Activated CD8-positive, alpha-beta T cell treated with anti-CD3 and anti-CD28 coated beads for 36 hours (primary cell): ENCODE measurements around the gene PBX2. TPM values are rescaled to one million over a fixed set of nuclear protein-coding genes. Genes with fewer than 3 reads are reported as not detected.
"Not testable (repeated sequence)": the region's sequence is repeated elsewhere in the genome, so short reads cannot be mapped to it uniquely, and the experiment has no call there.

Source experiments
- ATAC-seq: fragments of 200-7000 bp; cut with Tn5 transposase; one replicate; pipeline ENCODE4 v1.10.0; 2021; ENCODE audit warnings: mild to moderate bottlenecking, moderate library complexity
- CTCF ChIA-PET: fragments of 350-600 bp; sonication (Branson Sonifier 250); formaldehyde crosslinking; loops from one replicate; lab custom pipeline; 2021; ENCODE audit warnings: antibody characterized with exemption; lab: Charles Lee
- POLR2A ChIA-PET: fragments of 350-600 bp; sonication (Branson Sonifier 250); formaldehyde crosslinking; loops from one replicate; lab custom pipeline; 2021; ENCODE audit warnings: antibody characterized with exemption; lab: Charles Lee
- DNase-seq: peaks from one replicate; pipeline ENCODE4 v3.0.0-alpha.2; 2020
- H3K27ac Mint-ChIP-seq: one replicate; pipeline ENCODE4 v1.8.0; 2021; ENCODE audit warnings: mild to moderate bottlenecking, mixed read lengths
- H3K27me3 Mint-ChIP-seq: one replicate; pipeline ENCODE4 v1.8.0; 2021; ENCODE audit warnings: mixed read lengths
- H3K36me3 Mint-ChIP-seq: one replicate; pipeline ENCODE4 v1.8.0; 2021; ENCODE audit warnings: low read depth, mixed read lengths
- H3K4me1 Mint-ChIP-seq: one replicate; pipeline ENCODE4 v1.8.0; 2021; ENCODE audit warnings: low read depth, mixed read lengths
- H3K4me3 Mint-ChIP-seq: one replicate; pipeline ENCODE4 v1.8.0; 2021; ENCODE audit warnings: mild to moderate bottlenecking, moderate library complexity, mixed read lengths
- H3K9me3 Mint-ChIP-seq: one replicate; pipeline ENCODE4 v1.8.0; 2021; ENCODE audit warnings: mixed read lengths
- CTCF ChIP-seq: fragments of 200-600 bp; IDR thresholded peaks from one replicate; pipeline ENCODE4 v1.8.0; 2022; ENCODE audit warnings: antibody characterized with exemption, mild to moderate bottlenecking
- intact Hi-C: fragments of 100-400 bp; cut with micrococcal nuclease; formaldehyde crosslinking; loops from one replicate; pipeline ENCODE4 v1.10.0; 2022
- total RNA-seq, 2 experiments: library from RNA; stranded (reverse); gene quantifications; one replicate each; pipeline ENCODE4 v1.2.3, GENCODE V29; 2021

PBX2 gene
- total RNA-seq, 2 experiments from 2014 or later = 59.6 to 64.2 TPM

GRCh38 chr6:32194825-32195651 is 5.0 kb upstream of the PBX2 start:
- peak overlapping the region; percentile 94 for H3K4me3 Mint-ChIP-seq
- peaks cover 7% of the 10 kb centered on the region for H3K36me3 Mint-ChIP-seq
- ATAC-seq = no peak
- H3K4me1 Mint-ChIP-seq = peaks cover 22% of the 10 kb centered on the region
- peak; percentile 68 for TF ChIP-seq CTCF
- H3K27ac Mint-ChIP-seq = peak overlapping the region; percentile 99
- intact Hi-C loops = loop anchor here (2.0 kb wide), 2 partner anchors 16 to 64 kb away; partner anchors contain the start of genes FKBPL and RNF5
- no peaks in the 10 kb centered on the region for H3K27me3 Mint-ChIP-seq
- DNase-seq = peak; percentile 59
- POLR2A ChIA-PET = interaction anchor here (1.0 to 2.0 kb wide), 5 partner anchors 8 to 65 kb away, joined by 3 to 13 read pairs (median 4); partner anchors contain the start of genes AGPAT1, FKBPL and RNF5
- CTCF ChIA-PET = interaction anchor here (0.8 to 4.4 kb wide), 10 partner anchors 16 to 77 kb away, joined by 3 to 32 read pairs (median 4); partner anchors contain the start of genes AGPAT1, ATF6B and FKBPL
- no peaks in the 10 kb centered on the region for H3K9me3 Mint-ChIP-seq

GRCh38 chr6:32194388-32194787 is 4.4 kb upstream of the PBX2 start:
- Mint-ChIP-seq H3K36me3 (peaks cover 8% of the 10 kb centered on the region), H3K4me3 (peak overlapping the region; percentile 94), H3K27me3 (no peaks in the 10 kb centered on the region), H3K4me1 (peaks cover 22% of the 10 kb centered on the region), H3K9me3 (no peaks in the 10 kb centered on the region), H3K27ac (peak overlapping the region; percentile 99)
- ChIA-PET POLR2A (interaction anchor here (1.6 to 2.0 kb wide), 2 partner anchors 17 to 22 kb away, joined by 4 to 13 read pairs; partner anchors contain the start of genes AGPAT1 and RNF5), CTCF (interaction anchor here (1.5 to 4.4 kb wide), 2 partner anchors 65 to 77 kb away, joined by 10 to 32 read pairs; partner anchors contain the start of genes ATF6B and FKBPL)
- TF ChIP-seq CTCF = no peak
- ATAC-seq = no peak
- DNase-seq = no peak
- intact Hi-C loops = loop anchor here (2.0 kb wide), 2 partner anchors 16 to 64 kb away; partner anchors contain the start of genes FKBPL and RNF5

DNA sequence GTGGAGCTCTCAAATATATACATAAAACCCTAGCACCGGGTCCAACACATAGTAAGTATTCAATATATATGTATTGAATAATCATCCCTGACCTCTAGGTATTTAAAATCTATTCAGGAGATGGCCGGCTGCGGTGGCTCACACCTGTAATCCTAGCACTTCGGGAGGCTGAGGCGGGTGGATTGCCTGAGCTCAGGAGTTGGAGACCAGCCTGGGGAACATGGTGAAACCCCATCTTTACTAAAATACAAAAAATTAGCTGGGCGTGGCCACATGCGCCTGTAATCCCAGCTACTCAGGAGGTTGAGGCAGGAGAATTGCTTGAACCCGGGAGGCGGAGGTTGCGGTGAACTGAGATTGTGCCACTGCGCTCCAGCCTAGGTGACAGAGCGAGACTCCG is 3.1 kb upstream of the PBX2 start:
- DNase-seq, intact Hi-C loops, ATAC-seq, H3K9me3 Mint-ChIP-seq, H3K27me3 Mint-ChIP-seq: not testable (repeated sequence)
- ChIA-PET POLR2A (interaction anchor here (1.0 to 7.2 kb wide), 4 partner anchors 14 to 645 kb away, joined by 3 to 72 read pairs (median 3); partner anchors contain the start of genes AGPAT1, ATF6B, RNF5 and TAP2), CTCF (interaction anchor here (0.8 to 4.4 kb wide), 4 partner anchors 14 to 760 kb away, joined by 3 to 32 read pairs (median 3); partner anchors contain the start of gene HLA-DMA)
- Mint-ChIP-seq H3K4me3 (peak overlapping the region; percentile 97), H3K27ac (peak overlapping the region; percentile 99), H3K4me1 (peaks cover 33% of the 10 kb centered on the region), H3K36me3 (peaks cover 21% of the 10 kb centered on the region)

- Mint-ChIP-seq H3K27me3 (no peaks in the 10 kb centered on the region), H3K4me3 (peak within 1 kb of the TSS; percentile 97), H3K4me1 (peaks cover 38% of the 10 kb centered on the region), H3K9me3 (no peaks in the 10 kb centered on the region), H3K27ac (peak within 1 kb of the TSS; percentile 99), H3K36me3 (peaks cover 23% of the 10 kb centered on the region)
- ChIA-PET POLR2A (interaction anchor here (0.8 to 7.2 kb wide), 6 partner anchors 14 to 779 kb away, joined by 3 to 72 read pairs (median 3); partner anchors contain the start of genes AGPAT1, ATF6B, PSMB9 and RNF5), CTCF (interaction anchor here (0.8 to 4.4 kb wide), 4 partner anchors 13 to 761 kb away, joined by 3 to 32 read pairs (median 3); partner anchors contain the start of gene HLA-DMA)
- TF ChIP-seq CTCF = no peak
- peak; percentile 63 for DNase-seq
- intact Hi-C loops = no loop called here
- no peak for ATAC-seq
Observed at GRCh38 chr6:32192608-32193039, 2.6 kb upstream of the PBX2 start, which contains the start of gene GPSM3. GPSM3 (minus strand) TSS chr6:32192643; CDS start chr6:32192513, 130 bp downstream.
